ENCODE measurements around the gene RNPS1. TPM values are rescaled to one million over a fixed set of nuclear protein-coding genes. Genes with fewer than 3 reads are reported as not detected.
A peak's percentile ranks its signal among the peaks of the same experiment; 100 is the strongest.

RNPS1 gene
- total and polyA plus RNA-seq, 2 experiments from 2014 or later = 315 to 384 TPM

DNA sequence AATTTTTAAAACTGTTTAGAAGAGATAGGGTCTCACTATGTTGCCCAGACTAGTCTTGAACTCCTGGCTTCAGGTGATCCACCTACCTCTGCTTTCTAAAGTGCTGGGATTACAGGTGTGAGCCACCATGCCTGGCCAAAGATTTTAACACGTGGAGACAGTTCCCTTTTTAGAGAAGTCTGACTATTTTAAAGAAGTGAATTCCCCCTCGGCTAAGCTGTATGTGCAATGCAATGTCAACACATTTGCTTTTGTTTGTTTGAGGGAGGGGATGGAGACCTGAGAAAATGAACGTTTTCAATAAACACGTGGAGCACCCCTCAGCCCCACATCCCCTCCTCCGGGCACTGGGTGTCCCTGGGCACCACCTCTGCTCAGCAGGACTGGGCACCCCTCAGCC lies 14.3 kb upstream of the RNPS1 start (continued):
- TF ChIP-seq, protein P1, sequence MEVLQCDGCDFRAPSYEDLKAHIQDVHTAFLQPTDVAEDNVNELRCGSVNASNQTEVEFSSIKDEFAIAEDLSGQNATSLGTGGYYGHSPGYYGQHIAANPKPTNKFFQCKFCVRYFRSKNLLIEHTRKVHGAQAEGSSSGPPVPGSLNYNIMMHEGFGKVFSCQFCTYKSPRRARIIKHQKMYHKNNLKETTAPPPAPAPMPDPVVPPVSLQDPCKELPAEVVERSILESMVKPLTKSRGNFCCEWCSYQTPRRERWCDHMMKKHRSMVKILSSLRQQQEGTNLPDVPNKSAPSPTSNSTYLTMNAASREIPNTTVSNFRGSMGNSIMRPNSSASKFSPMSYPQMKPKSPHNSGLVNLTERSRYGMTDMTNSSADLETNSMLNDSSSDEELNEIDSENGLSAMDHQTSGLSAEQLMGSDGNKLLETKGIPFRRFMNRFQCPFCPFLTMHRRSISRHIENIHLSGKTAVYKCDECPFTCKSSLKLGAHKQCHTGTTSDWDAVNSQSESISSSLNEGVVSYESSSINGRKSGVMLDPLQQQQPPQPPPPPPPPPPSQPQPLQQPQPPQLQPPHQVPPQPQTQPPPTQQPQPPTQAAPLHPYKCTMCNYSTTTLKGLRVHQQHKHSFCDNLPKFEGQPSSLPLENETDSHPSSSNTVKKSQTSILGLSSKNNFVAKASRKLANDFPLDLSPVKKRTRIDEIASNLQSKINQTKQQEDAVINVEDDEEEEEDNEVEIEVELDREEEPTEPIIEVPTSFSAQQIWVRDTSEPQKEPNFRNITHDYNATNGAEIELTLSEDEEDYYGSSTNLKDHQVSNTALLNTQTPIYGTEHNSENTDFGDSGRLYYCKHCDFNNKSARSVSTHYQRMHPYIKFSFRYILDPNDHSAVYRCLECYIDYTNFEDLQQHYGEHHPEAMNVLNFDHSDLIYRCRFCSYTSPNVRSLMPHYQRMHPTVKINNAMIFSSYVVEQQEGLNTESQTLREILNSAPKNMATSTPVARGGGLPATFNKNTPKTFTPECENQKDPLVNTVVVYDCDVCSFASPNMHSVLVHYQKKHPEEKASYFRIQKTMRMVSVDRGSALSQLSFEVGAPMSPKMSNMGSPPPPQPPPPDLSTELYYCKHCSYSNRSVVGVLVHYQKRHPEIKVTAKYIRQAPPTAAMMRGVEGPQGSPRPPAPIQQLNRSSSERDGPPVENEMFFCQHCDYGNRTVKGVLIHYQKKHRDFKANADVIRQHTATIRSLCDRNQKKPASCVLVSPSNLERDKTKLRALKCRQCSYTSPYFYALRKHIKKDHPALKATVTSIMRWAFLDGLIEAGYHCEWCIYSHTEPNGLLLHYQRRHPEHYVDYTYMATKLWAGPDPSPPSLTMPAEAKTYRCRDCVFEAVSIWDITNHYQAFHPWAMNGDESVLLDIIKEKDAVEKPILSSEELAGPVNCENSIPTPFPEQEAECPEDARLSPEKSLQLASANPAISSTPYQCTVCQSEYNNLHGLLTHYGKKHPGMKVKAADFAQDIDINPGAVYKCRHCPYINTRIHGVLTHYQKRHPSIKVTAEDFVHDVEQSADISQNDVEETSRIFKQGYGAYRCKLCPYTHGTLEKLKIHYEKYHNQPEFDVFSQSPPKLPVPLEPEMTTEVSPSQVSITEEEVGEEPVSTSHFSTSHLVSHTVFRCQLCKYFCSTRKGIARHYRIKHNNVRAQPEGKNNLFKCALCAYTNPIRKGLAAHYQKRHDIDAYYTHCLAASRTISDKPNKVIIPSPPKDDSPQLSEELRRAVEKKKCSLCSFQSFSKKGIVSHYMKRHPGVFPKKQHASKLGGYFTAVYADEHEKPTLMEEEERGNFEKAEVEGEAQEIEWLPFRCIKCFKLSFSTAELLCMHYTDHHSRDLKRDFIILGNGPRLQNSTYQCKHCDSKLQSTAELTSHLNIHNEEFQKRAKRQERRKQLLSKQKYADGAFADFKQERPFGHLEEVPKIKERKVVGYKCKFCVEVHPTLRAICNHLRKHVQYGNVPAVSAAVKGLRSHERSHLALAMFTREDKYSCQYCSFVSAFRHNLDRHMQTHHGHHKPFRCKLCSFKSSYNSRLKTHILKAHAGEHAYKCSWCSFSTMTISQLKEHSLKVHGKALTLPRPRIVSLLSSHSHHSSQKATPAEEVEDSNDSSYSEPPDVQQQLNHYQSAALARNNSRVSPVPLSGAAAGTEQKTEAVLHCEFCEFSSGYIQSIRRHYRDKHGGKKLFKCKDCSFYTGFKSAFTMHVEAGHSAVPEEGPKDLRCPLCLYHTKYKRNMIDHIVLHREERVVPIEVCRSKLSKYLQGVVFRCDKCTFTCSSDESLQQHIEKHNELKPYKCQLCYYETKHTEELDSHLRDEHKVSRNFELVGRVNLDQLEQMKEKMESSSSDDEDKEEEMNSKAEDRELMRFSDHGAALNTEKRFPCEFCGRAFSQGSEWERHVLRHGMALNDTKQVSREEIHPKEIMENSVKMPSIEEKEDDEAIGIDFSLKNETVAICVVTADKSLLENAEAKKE (CRISPR knock-in tag; IDR thresholded peaks at IDR 0.05) = no peak
- TF ChIP-seq ZNF114 (CRISPR knock-in tag; IDR thresholded peaks at IDR 0.05) (no peak), CREB1 (CRISPR knock-in tag; IDR thresholded peaks at IDR 0.05; ENCODE audit: low read depth) (no peak), EZH2phosphoT487 (IDR thresholded peaks at IDR 0.05; ENCODE audit: unreplicated experiment) (no peak), ETS1 (IDR thresholded peaks at IDR 0.05) (no peak)

DNA sequence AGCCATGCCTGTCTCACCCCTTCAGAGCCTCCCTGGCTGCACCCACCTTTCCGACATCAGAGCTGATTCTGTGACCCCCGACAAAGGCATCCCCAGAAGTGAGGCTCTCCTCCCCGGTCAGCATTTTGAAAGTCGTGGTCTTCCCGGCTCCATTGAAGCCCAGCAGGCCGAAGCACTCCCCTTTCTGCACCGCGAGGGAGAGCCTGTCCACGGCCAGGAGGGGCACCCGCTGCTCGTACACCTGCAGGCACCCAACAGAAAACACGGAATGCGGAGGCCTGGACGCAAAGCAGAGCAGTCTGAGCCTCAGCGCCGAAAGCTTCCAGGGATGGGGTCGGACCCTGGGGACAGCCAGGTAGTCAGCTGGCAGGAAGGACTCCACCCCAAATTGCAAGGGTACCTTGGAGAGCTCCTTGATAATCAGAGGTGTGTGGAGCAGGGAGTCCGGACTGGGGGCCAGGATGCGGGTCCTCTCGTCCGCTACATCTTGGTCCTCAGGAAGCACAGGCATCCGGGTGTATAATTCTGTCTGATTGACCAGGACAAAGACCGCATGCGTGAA lies 13.1 kb upstream of the RNPS1 start:
- no peaks in the 10 kb centered on the region for H3K9me3 Mint-ChIP-seq
- H3K27me3 Mint-ChIP-seq (ENCODE audit: insufficient read depth, low read depth, poor library complexity) = peaks cover 8% of the 10 kb centered on the region
- H3K4me1 ChIP-seq (ENCODE audit: insufficient read depth) = no peaks in the 10 kb centered on the region
- DNase-seq (ENCODE audit: low spot score) (peak; percentile 57), ATAC-seq (peak; percentile 12; the same call in 2 of the 3 replicates)
- H3K4me2 ChIP-seq = no peak overlapping the region
- no peaks in the 10 kb centered on the region; the same call in 1 of the 2 replicates for H4K20me1 ChIP-seq (replicated peaks; ENCODE audit: insufficient read depth)
- no peak overlapping the region for H3K27ac ChIP-seq (ENCODE audit: low read depth)
- no peaks in the 10 kb centered on the region for H3K36me3 ChIP-seq (ENCODE audit: insufficient read depth)
- H3K27me3 ChIP-seq (ENCODE audit: insufficient read depth) = no peaks in the 10 kb centered on the region
- H3K4me3 Mint-ChIP-seq = no peak overlapping the region
- H3K9me2 ChIP-seq (ENCODE audit: insufficient read depth) = no peaks in the 10 kb centered on the region
- H3K36me3 Mint-ChIP-seq (ENCODE audit: low read depth) = no peaks in the 10 kb centered on the region; the same call in 2 of the 3 replicates
- H3K4me1 Mint-ChIP-seq = peaks cover 6% of the 10 kb centered on the region; the same call in 2 of the 3 replicates
- H3F3A ChIP-seq (replicated peaks; ENCODE audit: low read depth) = no peaks in the 10 kb centered on the region
- no peaks in the 10 kb centered on the region for H3K79me2 ChIP-seq (replicated peaks; ENCODE audit: insufficient read depth)
- H3K27ac Mint-ChIP-seq = no peak overlapping the region
- no peak overlapping the region for H2AFZ ChIP-seq
- H3K4me3 ChIP-seq = no peak overlapping the region
- no peak for TF ChIP-seq STAT1 (IDR thresholded peaks at IDR 0.05; ENCODE audit: unreplicated experiment)
- peak; percentile 70 for TF ChIP-seq REST (IDR thresholded peaks at IDR 0.05; ENCODE audit: unreplicated experiment)

All from GM23338 (cell line).